Tibial nerve (tissue), 4 donors: ENCODE data around the gene SLC30A1.

Source experiments
- CTCF ChIP-seq, 5 experiments: fragments of 200-600 bp in 3 of 5; fragments of 450-650 bp in 2 of 5; sonication (generic) in 3 of 5; IDR thresholded peaks; one replicate each; pipeline ENCODE4 v1.5.1; 2016 to 2019; ENCODE audit warnings: antibody characterized with exemption in 5 of 5, mild to moderate bottlenecking in 3 of 5, moderate library complexity in 2 of 5
- EP300 ChIP-seq, 2 donors: sonication (generic); formaldehyde crosslinking; IDR thresholded peaks; one replicate each; pipeline ENCODE4 v1.6.1; 2017; ENCODE audit warnings: antibody characterized with exemption in 2 of 2, mild to moderate bottlenecking in 1 of 2

- TF ChIP-seq EP300 (IDR thresholded peaks at IDR 0.05), result no peak
- TF ChIP-seq CTCF (IDR thresholded peaks at IDR 0.05), result no peak
These were observed 52.0 kb downstream of the SLC30A1 start for GRCh38 chr1:211527006-211527405.
